ENCODE data around the gene CENPV. TPM values are rescaled to one million over a fixed set of nuclear protein-coding genes. Genes with fewer than 3 reads are reported as not detected.
"Not testable (repeated sequence)": the region's sequence is repeated elsewhere in the genome, so short reads cannot be mapped to it uniquely, and the experiment has no call there.

The CENPV gene
- total RNA-seq, 2 donors from 2014 or later, result 15.8 to 16.9 TPM

DNA sequence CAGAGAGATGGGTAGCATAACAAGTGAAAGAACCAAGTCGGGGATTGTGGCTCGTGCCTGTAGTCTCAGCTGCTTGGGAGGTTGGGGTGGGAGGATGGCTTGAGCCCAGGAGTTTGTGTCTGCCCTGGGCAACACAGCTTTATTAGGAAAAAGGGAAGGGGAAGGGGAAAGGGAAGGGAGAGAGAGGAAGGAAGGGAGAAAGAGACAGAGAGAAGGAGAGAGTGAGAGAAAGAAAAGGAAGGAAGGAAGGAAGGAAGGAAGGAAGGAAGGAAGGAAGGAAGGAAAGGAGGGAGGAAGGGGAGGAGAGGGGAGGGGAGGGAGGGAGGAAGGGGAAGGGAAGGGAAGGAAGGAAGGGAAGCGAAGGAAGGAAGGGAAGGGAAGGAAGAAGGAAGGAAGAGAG is 33.3 kb downstream of the CENPV start:
- no peaks in the 10 kb centered on the region for H3K4me1 ChIP-seq
- no peaks in the 10 kb centered on the region for H3K9me3 ChIP-seq
- no peaks in the 10 kb centered on the region for H3K27me3 ChIP-seq
- no peak for DNase-seq (ENCODE audit: low spot score)
- no peak overlapping the region for H3K4me3 ChIP-seq
- H3K27ac ChIP-seq, result no peak overlapping the region
- peaks cover 5% of the 10 kb centered on the region for H3K36me3 ChIP-seq
- no peak for TF ChIP-seq CTCF (IDR thresholded peaks at IDR 0.05)

DNA sequence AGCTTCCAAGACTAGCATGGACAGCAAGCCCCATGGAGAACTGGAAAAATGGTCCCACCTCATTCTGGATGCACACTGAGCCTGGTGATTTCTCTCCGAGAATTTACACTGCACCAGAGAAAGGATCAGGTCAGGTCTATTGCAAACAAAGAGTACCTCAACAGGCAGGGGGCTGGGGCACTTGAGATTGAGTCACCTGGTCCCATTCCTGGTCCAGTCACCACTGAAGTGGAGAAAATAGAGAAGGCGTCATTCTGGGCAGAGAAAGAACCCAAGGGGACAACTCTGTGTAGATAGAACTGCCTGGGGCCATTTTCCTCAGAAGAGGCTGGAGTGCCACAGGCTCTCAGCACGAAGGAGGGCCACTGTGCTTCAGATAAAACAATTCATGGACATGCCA is 38.4 kb downstream of the CENPV start:
- TF ChIP-seq CTCF (IDR thresholded peaks at IDR 0.05), result no peak
- Histone ChIP-seq H3K9me3 (no peaks in the 10 kb centered on the region), H3K27ac (no peak overlapping the region), H3K4me3 (no peak overlapping the region), H3K27me3 (no peaks in the 10 kb centered on the region), H3K4me1 (no peaks in the 10 kb centered on the region), H3K36me3 (peaks cover 5% of the 10 kb centered on the region)
- DNase-seq (ENCODE audit: low spot score), result no peak

- no peak for TF ChIP-seq CTCF (IDR thresholded peaks at IDR 0.05)
- Histone ChIP-seq H3K27ac (no peak overlapping the region), H3K4me3 (no peak overlapping the region), H3K4me1 (no peaks in the 10 kb centered on the region), H3K36me3 (peaks cover 5% of the 10 kb centered on the region), H3K9me3 (no peaks in the 10 kb centered on the region), H3K27me3 (no peaks in the 10 kb centered on the region)
- no peak for DNase-seq (ENCODE audit: low spot score)
These were observed 39.1 kb downstream of the CENPV start for GRCh38 chr17:16314189-16314588.

- H3K9me3 ChIP-seq, result no peaks in the 10 kb centered on the region
- H3K36me3 ChIP-seq, result peaks cover 3% of the 10 kb centered on the region
- H3K4me3 ChIP-seq, result no peak overlapping the region
- no peaks in the 10 kb centered on the region for H3K4me1 ChIP-seq
- DNase-seq (ENCODE audit: low spot score), result no peak
- no peak overlapping the region for H3K27ac ChIP-seq
- no peak for TF ChIP-seq CTCF (IDR thresholded peaks at IDR 0.05)
- H3K27me3 ChIP-seq, result no peaks in the 10 kb centered on the region
These were observed 39.9 kb downstream of the CENPV start for GRCh38 chr17:16313139-16314090.

DNA sequence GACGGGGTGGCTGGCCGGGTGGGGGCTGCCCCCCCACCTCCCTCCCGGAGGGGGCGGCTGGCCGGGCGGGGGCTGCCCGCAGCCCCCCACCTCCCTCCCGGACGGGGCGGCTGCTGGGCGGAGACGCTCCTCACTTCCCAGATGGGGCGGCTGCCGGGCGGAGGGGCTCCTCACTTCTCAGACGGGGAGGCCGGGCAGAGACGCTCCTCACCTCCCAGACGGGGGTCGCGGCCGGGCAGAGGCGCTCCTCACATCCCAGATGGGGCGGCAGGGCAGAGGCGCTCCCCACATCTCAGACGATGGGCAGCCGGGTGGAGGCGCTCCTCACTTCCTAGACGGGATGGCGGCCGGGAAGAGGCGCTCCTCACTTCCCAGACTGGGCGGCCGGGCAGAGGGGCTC is 41.2 kb downstream of the CENPV start:
- not testable (repeated sequence) for H3K4me3 ChIP-seq; H3K27me3 ChIP-seq; H3K36me3 ChIP-seq; H3K27ac ChIP-seq; H3K9me3 ChIP-seq; H3K4me1 ChIP-seq; DNase-seq (ENCODE audit: low spot score)

DNA sequence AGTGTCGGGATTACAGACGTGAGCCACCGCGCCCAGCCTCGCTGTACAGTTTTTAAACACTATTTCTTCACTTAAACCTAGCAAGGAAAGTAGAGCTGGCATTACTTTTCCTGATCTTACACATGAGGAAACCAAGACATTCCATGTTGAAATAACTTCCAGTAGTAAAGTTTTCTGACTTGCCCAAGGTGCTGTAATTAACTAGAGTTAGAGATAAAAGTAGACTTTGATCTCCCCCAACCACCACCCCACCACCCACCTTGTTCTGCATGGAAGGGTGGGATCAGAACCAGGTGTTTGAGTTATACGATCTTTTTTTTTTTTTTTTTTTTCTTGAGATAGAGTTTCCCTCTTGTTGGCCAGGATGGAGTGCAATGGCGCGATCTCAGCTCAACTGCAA is 47.1 kb downstream of the CENPV start:
- Histone ChIP-seq H3K27ac (no peak overlapping the region), H3K4me3 (no peak overlapping the region), H3K9me3 (no peaks in the 10 kb centered on the region), H3K27me3 (no peaks in the 10 kb centered on the region), H3K4me1 (no peaks in the 10 kb centered on the region), H3K36me3 (no peaks in the 10 kb centered on the region)
- DNase-seq (ENCODE audit: low spot score), result no peak
- TF ChIP-seq CTCF (IDR thresholded peaks at IDR 0.05), result no peak

Measured in right atrium auricular region (tissue), 2 donors.